ENCODE data around the gene C20orf96. TPM values are rescaled to one million over a fixed set of nuclear protein-coding genes. Genes with fewer than 3 reads are reported as not detected.
A peak's percentile ranks its signal among the peaks of the same experiment; 100 is the strongest.

Gene C20orf96
- polyA plus RNA-seq, 3 donors = 0.28 to 9.3 (median 0.88) TPM

GRCh38 chr20:278607-279571 lies 11.7 kb downstream of the C20orf96 start:
- Histone ChIP-seq H3K9me3 (replicated peaks in 1 of 2; ENCODE audit: control insufficient read depth in 1 of 2, insufficient read depth in 1 of 2, low read length in 2 of 2) (no peaks in the 10 kb centered on the region), H3K36me3 (replicated peaks in 1 of 2; ENCODE audit: control insufficient read depth in 1 of 2, insufficient read depth in 2 of 2, low read length in 2 of 2) (peaks cover 10 to 12% of the 10 kb centered on the region in 2 donors), H4K20me1 (ENCODE audit: insufficient read depth, low read length) (no peaks in the 10 kb centered on the region), H3K79me2 (ENCODE audit: insufficient read depth, low read length) (no peaks in the 10 kb centered on the region), H3K4me3 (replicated peaks in 1 of 3; ENCODE audit: low read depth in 2 of 3, low read length in 3 of 3) (peak overlapping the region in 2 of 3 experiments; percentile 24 to 63), H3K4me2 (replicated peaks; ENCODE audit: extremely low read depth, low read length, poor library complexity, severe bottlenecking) (peak overlapping the region; percentile 69), H3K9ac (ENCODE audit: insufficient read depth, low read length, poor library complexity, severe bottlenecking) (no peak overlapping the region), H2AFZ (ENCODE audit: insufficient read depth, low read depth, low read length, poor library complexity, severe bottlenecking) (peak overlapping the region; percentile 68), H3K27me3 (ENCODE audit: control insufficient read depth in 2 of 2, insufficient read depth in 2 of 2, low read length in 2 of 2) (no peaks in the 10 kb centered on the region), H3K4me1 (ENCODE audit: control insufficient read depth in 1 of 2, insufficient read depth in 2 of 2, low read length in 2 of 2) (peaks cover 0 to 6% of the 10 kb centered on the region in 2 donors), H3K27ac (ENCODE audit: low read depth in 1 of 2, low read length in 2 of 2) (no peak overlapping the region)
- H3K27ac Mint-ChIP-seq = no peak overlapping the region
- H3K36me3 Mint-ChIP-seq = peaks cover 24 to 36% of the 10 kb centered on the region in 2 donors
- peak in 1 of 3 donors; percentile 46 for DNase-seq
- peaks cover 0 to under 1% (median 0%) of the 10 kb centered on the region in 3 donors for H3K27me3 Mint-ChIP-seq (ENCODE audit: low read depth in 3 of 3)
- no peaks in the 10 kb centered on the region for H3K4me1 Mint-ChIP-seq
- peaks cover 0 to 3% (median 2%) of the 10 kb centered on the region in 7 donors for H3K9me3 Mint-ChIP-seq
- intact Hi-C loops (cut with micrococcal nuclease) = no loop called here
- H3K4me3 Mint-ChIP-seq = peak overlapping the region in 1 of 2 donors; percentile 51
- WGBS (ENCODE audit: insufficient coverage) = 98% methylated on average over 54 of the region's 88 CpGs
- no peak for TF ChIP-seq CTCF (IDR thresholded peaks at IDR 0.05)

- Mint-ChIP-seq H3K27ac (no peak overlapping the region), H3K4me3 (no peak overlapping the region)
- WGBS (ENCODE audit: insufficient coverage) = 100% methylated on average over 1 of the region's 5 CpGs
Observed at GRCh38 chr20:278181-278580, 12.4 kb downstream of the C20orf96 start.

More at GRCh38 chr20:278181-278580, 12.4 kb downstream of the C20orf96 start:
- Histone ChIP-seq H3K4me1 (ENCODE audit: control insufficient read depth in 1 of 2, insufficient read depth in 2 of 2, low read length in 2 of 2) (peaks cover 0 to 6% of the 10 kb centered on the region in 2 donors), H4K20me1 (ENCODE audit: insufficient read depth, low read length) (no peaks in the 10 kb centered on the region), H3K4me3 (replicated peaks in 1 of 3; ENCODE audit: low read depth in 2 of 3, low read length in 3 of 3) (peak overlapping the region in 1 of 3 experiments; percentile 56), H3K4me2 (replicated peaks; ENCODE audit: extremely low read depth, low read length, poor library complexity, severe bottlenecking) (peak overlapping the region; percentile 54), H3K79me2 (ENCODE audit: insufficient read depth, low read length) (no peaks in the 10 kb centered on the region), H3K27me3 (ENCODE audit: control insufficient read depth in 2 of 2, insufficient read depth in 2 of 2, low read length in 2 of 2) (no peaks in the 10 kb centered on the region), H3K27ac (ENCODE audit: low read depth in 1 of 2, low read length in 2 of 2) (no peak overlapping the region), H3K9me3 (replicated peaks in 1 of 2; ENCODE audit: control insufficient read depth in 1 of 2, insufficient read depth in 1 of 2, low read length in 2 of 2) (no peaks in the 10 kb centered on the region), H2AFZ (ENCODE audit: insufficient read depth, low read depth, low read length, poor library complexity, severe bottlenecking) (no peak overlapping the region), H3K9ac (ENCODE audit: insufficient read depth, low read length, poor library complexity, severe bottlenecking) (no peak overlapping the region), H3K36me3 (replicated peaks in 1 of 2; ENCODE audit: control insufficient read depth in 1 of 2, insufficient read depth in 2 of 2, low read length in 2 of 2) (peaks cover 10 to 12% of the 10 kb centered on the region in 2 donors)
- TF ChIP-seq CTCF (IDR thresholded peaks at IDR 0.05) = no peak
- intact Hi-C loops (cut with micrococcal nuclease) = no loop called here
- Mint-ChIP-seq H3K36me3 (peaks cover 19 to 33% of the 10 kb centered on the region in 2 donors), H3K9me3 (peaks cover 0 to 3% (median 2%) of the 10 kb centered on the region in 7 donors), H3K4me1 (no peaks in the 10 kb centered on the region), H3K27me3 (ENCODE audit: low read depth in 3 of 3) (no peaks in the 10 kb centered on the region)
- no peak for DNase-seq
